PC-9 (cell line): ENCODE data around the gene MYO18A. TPM values are rescaled to one million over a fixed set of nuclear protein-coding genes. Genes with fewer than 3 reads are reported as not detected.

Experiments used
- BruUV-seq: library from RNA; stranded (reverse); fragments of 400-500 nt; replicated peaks from 2 replicates; lab custom pipeline; 2021; lab: Mats Ljungman, UMichigan
- CTCF ChIA-PET: fragments of 300-600 bp; sonication (Branson Sonifier 250); formaldehyde crosslinking; loops from one replicate; lab custom pipeline; 2022; ENCODE audit warnings: antibody characterized with exemption; lab: Charles Lee
- POLR2A ChIA-PET: fragments of 300-600 bp; sonication (Branson Sonifier 250); formaldehyde crosslinking; loops from one replicate; lab custom pipeline; 2022; ENCODE audit warnings: antibody characterized with exemption; ENCODE audit not compliant: unreplicated experiment; lab: Charles Lee
- DNase-seq, 2 experiments: peaks; one replicate each; pipeline versions ENCODE4 v3.0.0 to v3.0.0-alpha.2; 2015 to 2022; ENCODE audit warnings: mixed read lengths in 1 of 2
- H2AFZ ChIP-seq: fragments of 200-600 bp; sonication (generic); 2 replicates; pipeline ENCODE4 v1.8.1; 2017; ENCODE audit warnings: antibody characterized with exemption
- H3F3A ChIP-seq: fragments of 200-600 bp; sonication (generic); 2 replicates; pipeline ENCODE4 v1.8.1; 2017; ENCODE audit warnings: antibody characterized with exemption, mild to moderate bottlenecking, low read depth; ENCODE audit not compliant: insufficient read depth
- H3K27ac ChIP-seq: fragments of 200-600 bp; sonication (generic); 2 replicates; pipeline ENCODE4 v1.6.1; 2016; ENCODE audit warnings: mixed run types
- H3K27me3 ChIP-seq: fragments of 200-600 bp; sonication (generic); 2 replicates; pipeline ENCODE4 v1.6.1; 2016; ENCODE audit warnings: low read depth, mixed run types; ENCODE audit not compliant: insufficient read depth
- H3K36me3 ChIP-seq: fragments of 200-600 bp; sonication (generic); 2 replicates; pipeline ENCODE4 v1.6.1; 2016; ENCODE audit warnings: low read depth, mixed run types
- H3K4me1 ChIP-seq: fragments of 200-600 bp; sonication (generic); replicated peaks from 2 replicates; pipeline ENCODE4 v1.6.1; 2016; ENCODE audit warnings: mixed run types; ENCODE audit not compliant: insufficient read depth
- H3K4me2 ChIP-seq: fragments of 200-600 bp; sonication (generic); 2 replicates; pipeline ENCODE4 v1.6.1; 2017; ENCODE audit warnings: mixed run types
- H3K4me3 ChIP-seq: fragments of 200-600 bp; sonication (generic); 2 replicates; pipeline ENCODE4 v1.6.1; 2016; ENCODE audit warnings: mixed run types
- H3K79me2 ChIP-seq: fragments of 200-600 bp; sonication (generic); 2 replicates; pipeline ENCODE4 v1.6.1; 2017; ENCODE audit warnings: low read depth, mixed run types
- H3K9me2 ChIP-seq: fragments of 200-600 bp; sonication (generic); 2 replicates; pipeline ENCODE4 v1.8.1; 2017; ENCODE audit warnings: mild to moderate bottlenecking; ENCODE audit not compliant: insufficient read depth
- H3K9me3 ChIP-seq: fragments of 200-600 bp; sonication (generic); 2 replicates; pipeline ENCODE4 v1.8.1; 2016; ENCODE audit warnings: low read depth; ENCODE audit not compliant: insufficient read depth
- H4K20me1 ChIP-seq: fragments of 200-600 bp; sonication (generic); 2 replicates; pipeline ENCODE4 v1.8.1; 2017; ENCODE audit not compliant: insufficient read depth
- CTCF ChIP-seq: fragments of 200-600 bp; sonication (generic); conservative IDR thresholded peaks from 2 replicates; pipeline ENCODE4 v1.6.1; 2017; ENCODE audit warnings: mixed run types, antibody characterized with exemption, mild to moderate bottlenecking, moderate library complexity
- EZH2 ChIP-seq: fragments of 200-600 bp; sonication (generic); IDR thresholded peaks from 2 replicates; pipeline ENCODE4 v1.8.0; 2017; ENCODE audit warnings: antibody characterized with exemption, low read depth
- intact Hi-C: fragments of 100-400 bp; cut with micrococcal nuclease; formaldehyde crosslinking; loops from one replicate; pipeline ENCODE4 v1.10.0; 2022; ENCODE audit not compliant: unreplicated experiment
- total RNA-seq: library from RNA; stranded (reverse); gene quantifications from 2 replicates; pipeline ENCODE4 v1.2.3, GENCODE V29; 2021

The MYO18A gene
- total RNA-seq, 1 experiment from 2014 or later = 150 TPM

- no peak overlapping the region for H3K4me2 ChIP-seq
- no peaks in the 10 kb centered on the region for H3F3A ChIP-seq
- H2AFZ ChIP-seq = no peak overlapping the region
- H3K36me3 ChIP-seq = no peaks in the 10 kb centered on the region
- H3K79me2 ChIP-seq = no peaks in the 10 kb centered on the region
- ChIA-PET CTCF (no interaction called here), POLR2A (interaction anchor here (0.6 kb wide), 1 partner anchor 334 kb away, joined by 4 read pairs; no protein-coding TSS in a partner anchor)
- DNase-seq = no peak
- H3K27me3 ChIP-seq = peaks cover 95% of the 10 kb centered on the region
- H3K4me1 ChIP-seq = no peaks in the 10 kb centered on the region
- H3K27ac ChIP-seq = no peak overlapping the region
- H3K4me3 ChIP-seq = no peak overlapping the region
- no peaks in the 10 kb centered on the region for H3K9me2 ChIP-seq
- TF ChIP-seq EZH2 (no peak), CTCF (no peak)
- no TSS peak for BruUV-seq
- intact Hi-C loops = no loop called here
- H4K20me1 ChIP-seq = no peaks in the 10 kb centered on the region; the same call in 1 of the 2 replicates
- no peaks in the 10 kb centered on the region for H3K9me3 ChIP-seq
Observed at GRCh38 chr17:29022074-29022473, 158.1 kb downstream of the MYO18A start.

- H3K9me3 ChIP-seq = no peaks in the 10 kb centered on the region
- H2AFZ ChIP-seq = no peak overlapping the region
- H3K4me3 ChIP-seq = no peak overlapping the region
- H3K36me3 ChIP-seq = no peaks in the 10 kb centered on the region
- H3K79me2 ChIP-seq = no peaks in the 10 kb centered on the region
- BruUV-seq = no TSS peak
- TF ChIP-seq EZH2 = no peak
- no peak for TF ChIP-seq CTCF
- no peaks in the 10 kb centered on the region for H3K9me2 ChIP-seq
- POLR2A ChIA-PET = no interaction called here
- no peak overlapping the region for H3K27ac ChIP-seq
- no peaks in the 10 kb centered on the region; the same call in 1 of the 2 replicates for H4K20me1 ChIP-seq
- H3K4me2 ChIP-seq = no peak overlapping the region
- CTCF ChIA-PET = interaction anchor here (0.7 kb wide), 1 partner anchor 218 kb away, joined by 3 read pairs; no protein-coding TSS in a partner anchor
- peaks cover 97% of the 10 kb centered on the region for H3K27me3 ChIP-seq
- H3F3A ChIP-seq = no peaks in the 10 kb centered on the region
- intact Hi-C loops = no loop called here
- DNase-seq = no peak
- no peaks in the 10 kb centered on the region for H3K4me1 ChIP-seq
Observed at GRCh38 chr17:29021226-29021625, 159.0 kb downstream of the MYO18A start.

Other genes with a start within 250 kb of the MYO18A start
- gene PHF12, start 228.9 kb downstream of the MYO18A start, total RNA-seq = 36.0 and 48.4 TPM in 2 replicates
- gene SEZ6, start 174.4 kb downstream of the MYO18A start, total RNA-seq = not detected in 2 replicates
- 2.8 TPM in 2 replicates for gene PIPOX, start 137.3 kb downstream of the MYO18A start, total RNA-seq
- not detected in 2 replicates for gene CRYBA1, start 66.5 kb upstream of the MYO18A start, total RNA-seq
- gene NUFIP2, start 113.8 kb upstream of the MYO18A start, total RNA-seq = 46.8 and 73.1 TPM in 2 replicates
- gene TAOK1, start 210.0 kb upstream of the MYO18A start, total RNA-seq = 39.0 and 51.1 TPM in 2 replicates